Measurements from ENCODE around the gene ZNF780A. TPM values are rescaled to one million over a fixed set of nuclear protein-coding genes. Genes with fewer than 3 reads are reported as not detected.

ZNF780A gene
- total and polyA plus RNA-seq, 2 of the 8 experiments (the other 6 are each of a cell fraction or from before 2014, with no cell fraction given), result 3.5 to 12.0 TPM

DNA sequence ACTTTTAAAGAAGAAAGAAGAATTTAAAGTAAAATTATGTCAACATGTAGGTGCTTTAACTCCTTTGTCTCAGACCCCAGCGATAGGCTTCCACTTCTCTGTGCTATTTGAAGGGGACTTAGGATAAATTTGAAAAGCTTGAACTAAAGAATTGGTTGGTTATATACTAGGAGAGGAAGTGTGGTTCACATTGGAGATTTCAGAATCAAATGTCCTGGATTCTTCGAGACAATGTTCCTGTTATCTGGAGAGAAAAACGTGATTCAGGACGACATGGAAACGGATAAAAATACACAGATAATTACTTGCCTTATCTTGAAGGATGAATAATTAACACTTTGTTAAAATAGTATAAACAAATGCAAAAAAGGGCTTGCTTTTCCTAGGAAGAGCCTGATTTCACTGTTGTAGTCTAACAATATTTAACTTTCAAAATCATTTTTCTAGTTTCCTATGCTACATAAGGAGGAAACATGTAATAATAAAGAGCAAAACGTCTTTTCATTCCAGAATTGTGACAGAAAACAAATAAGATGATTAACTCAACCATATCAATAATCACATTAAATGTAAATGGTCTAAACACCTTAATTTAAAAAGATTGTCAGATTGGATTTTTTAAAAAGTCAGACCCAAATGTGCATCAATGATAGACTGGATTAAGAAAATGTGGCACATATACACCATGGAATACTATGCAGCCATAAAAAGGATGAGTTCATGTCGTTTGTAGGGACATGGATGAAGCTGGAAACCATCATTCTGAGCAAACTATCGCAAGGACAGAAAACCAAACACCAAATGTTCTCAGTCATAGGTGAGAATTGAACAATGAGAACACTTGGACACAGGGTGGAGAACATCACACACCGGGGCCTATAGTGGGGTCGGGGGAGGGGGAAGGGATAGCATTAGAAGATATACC is 724 bp upstream of the ZNF780A start (continued):
- TF ChIP-seq, protein P1, sequence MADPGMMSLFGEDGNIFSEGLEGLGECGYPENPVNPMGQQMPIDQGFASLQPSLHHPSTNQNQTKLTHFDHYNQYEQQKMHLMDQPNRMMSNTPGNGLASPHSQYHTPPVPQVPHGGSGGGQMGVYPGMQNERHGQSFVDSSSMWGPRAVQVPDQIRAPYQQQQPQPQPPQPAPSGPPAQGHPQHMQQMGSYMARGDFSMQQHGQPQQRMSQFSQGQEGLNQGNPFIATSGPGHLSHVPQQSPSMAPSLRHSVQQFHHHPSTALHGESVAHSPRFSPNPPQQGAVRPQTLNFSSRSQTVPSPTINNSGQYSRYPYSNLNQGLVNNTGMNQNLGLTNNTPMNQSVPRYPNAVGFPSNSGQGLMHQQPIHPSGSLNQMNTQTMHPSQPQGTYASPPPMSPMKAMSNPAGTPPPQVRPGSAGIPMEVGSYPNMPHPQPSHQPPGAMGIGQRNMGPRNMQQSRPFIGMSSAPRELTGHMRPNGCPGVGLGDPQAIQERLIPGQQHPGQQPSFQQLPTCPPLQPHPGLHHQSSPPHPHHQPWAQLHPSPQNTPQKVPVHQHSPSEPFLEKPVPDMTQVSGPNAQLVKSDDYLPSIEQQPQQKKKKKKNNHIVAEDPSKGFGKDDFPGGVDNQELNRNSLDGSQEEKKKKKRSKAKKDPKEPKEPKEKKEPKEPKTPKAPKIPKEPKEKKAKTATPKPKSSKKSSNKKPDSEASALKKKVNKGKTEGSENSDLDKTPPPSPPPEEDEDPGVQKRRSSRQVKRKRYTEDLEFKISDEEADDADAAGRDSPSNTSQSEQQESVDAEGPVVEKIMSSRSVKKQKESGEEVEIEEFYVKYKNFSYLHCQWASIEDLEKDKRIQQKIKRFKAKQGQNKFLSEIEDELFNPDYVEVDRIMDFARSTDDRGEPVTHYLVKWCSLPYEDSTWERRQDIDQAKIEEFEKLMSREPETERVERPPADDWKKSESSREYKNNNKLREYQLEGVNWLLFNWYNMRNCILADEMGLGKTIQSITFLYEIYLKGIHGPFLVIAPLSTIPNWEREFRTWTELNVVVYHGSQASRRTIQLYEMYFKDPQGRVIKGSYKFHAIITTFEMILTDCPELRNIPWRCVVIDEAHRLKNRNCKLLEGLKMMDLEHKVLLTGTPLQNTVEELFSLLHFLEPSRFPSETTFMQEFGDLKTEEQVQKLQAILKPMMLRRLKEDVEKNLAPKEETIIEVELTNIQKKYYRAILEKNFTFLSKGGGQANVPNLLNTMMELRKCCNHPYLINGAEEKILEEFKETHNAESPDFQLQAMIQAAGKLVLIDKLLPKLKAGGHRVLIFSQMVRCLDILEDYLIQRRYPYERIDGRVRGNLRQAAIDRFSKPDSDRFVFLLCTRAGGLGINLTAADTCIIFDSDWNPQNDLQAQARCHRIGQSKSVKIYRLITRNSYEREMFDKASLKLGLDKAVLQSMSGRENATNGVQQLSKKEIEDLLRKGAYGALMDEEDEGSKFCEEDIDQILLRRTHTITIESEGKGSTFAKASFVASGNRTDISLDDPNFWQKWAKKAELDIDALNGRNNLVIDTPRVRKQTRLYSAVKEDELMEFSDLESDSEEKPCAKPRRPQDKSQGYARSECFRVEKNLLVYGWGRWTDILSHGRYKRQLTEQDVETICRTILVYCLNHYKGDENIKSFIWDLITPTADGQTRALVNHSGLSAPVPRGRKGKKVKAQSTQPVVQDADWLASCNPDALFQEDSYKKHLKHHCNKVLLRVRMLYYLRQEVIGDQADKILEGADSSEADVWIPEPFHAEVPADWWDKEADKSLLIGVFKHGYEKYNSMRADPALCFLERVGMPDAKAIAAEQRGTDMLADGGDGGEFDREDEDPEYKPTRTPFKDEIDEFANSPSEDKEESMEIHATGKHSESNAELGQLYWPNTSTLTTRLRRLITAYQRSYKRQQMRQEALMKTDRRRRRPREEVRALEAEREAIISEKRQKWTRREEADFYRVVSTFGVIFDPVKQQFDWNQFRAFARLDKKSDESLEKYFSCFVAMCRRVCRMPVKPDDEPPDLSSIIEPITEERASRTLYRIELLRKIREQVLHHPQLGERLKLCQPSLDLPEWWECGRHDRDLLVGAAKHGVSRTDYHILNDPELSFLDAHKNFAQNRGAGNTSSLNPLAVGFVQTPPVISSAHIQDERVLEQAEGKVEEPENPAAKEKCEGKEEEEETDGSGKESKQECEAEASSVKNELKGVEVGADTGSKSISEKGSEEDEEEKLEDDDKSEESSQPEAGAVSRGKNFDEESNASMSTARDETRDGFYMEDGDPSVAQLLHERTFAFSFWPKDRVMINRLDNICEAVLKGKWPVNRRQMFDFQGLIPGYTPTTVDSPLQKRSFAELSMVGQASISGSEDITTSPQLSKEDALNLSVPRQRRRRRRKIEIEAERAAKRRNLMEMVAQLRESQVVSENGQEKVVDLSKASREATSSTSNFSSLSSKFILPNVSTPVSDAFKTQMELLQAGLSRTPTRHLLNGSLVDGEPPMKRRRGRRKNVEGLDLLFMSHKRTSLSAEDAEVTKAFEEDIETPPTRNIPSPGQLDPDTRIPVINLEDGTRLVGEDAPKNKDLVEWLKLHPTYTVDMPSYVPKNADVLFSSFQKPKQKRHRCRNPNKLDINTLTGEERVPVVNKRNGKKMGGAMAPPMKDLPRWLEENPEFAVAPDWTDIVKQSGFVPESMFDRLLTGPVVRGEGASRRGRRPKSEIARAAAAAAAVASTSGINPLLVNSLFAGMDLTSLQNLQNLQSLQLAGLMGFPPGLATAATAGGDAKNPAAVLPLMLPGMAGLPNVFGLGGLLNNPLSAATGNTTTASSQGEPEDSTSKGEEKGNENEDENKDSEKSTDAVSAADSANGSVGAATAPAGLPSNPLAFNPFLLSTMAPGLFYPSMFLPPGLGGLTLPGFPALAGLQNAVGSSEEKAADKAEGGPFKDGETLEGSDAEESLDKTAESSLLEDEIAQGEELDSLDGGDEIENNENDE (IDR thresholded peaks at IDR 0.05; ENCODE audit: insufficient replicate concordance, low read length), result no peak
- no peak for TF ChIP-seq KDM5A (IDR thresholded peaks at IDR 0.05; ENCODE audit: low read length)
- TF ChIP-seq CHD1 (IDR thresholded peaks at IDR 0.05; ENCODE audit: low read depth, low read length), result no peak
- TF ChIP-seq SIX5 (IDR thresholded peaks at IDR 0.05; ENCODE audit: low read depth, low read length), result no peak
- TF ChIP-seq, protein P2, sequence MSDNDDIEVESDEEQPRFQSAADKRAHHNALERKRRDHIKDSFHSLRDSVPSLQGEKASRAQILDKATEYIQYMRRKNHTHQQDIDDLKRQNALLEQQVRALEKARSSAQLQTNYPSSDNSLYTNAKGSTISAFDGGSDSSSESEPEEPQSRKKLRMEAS (IDR thresholded peaks at IDR 0.05), result no peak

Measured in H1 (cell line).